ENCODE measurements around the gene BHLHA9. TPM values are rescaled to one million over a fixed set of nuclear protein-coding genes. Genes with fewer than 3 reads are reported as not detected.
"Not testable (repeated sequence)": the region's sequence is repeated elsewhere in the genome, so short reads cannot be mapped to it uniquely, and the experiment has no call there.

BHLHA9 gene
- total RNA-seq, 1 donor from 2014 or later, result not detected

GRCh38 chr17:1237471-1237870 is 32.8 kb upstream of the BHLHA9 start:
- intact Hi-C loops (cut with micrococcal nuclease), result no loop called here
- no peak for DNase-seq

GRCh38 chr17:1239210-1239609 is 31.0 kb upstream of the BHLHA9 start:
- Histone ChIP-seq H3K27ac (replicated peaks) (no peak overlapping the region), H3K9me3 (replicated peaks) (no peaks in the 10 kb centered on the region), H3K27me3 (ENCODE audit: low read depth) (peaks cover 18% of the 10 kb centered on the region), H3K4me1 (peaks cover 4% of the 10 kb centered on the region), H3K36me3 (no peaks in the 10 kb centered on the region), H3K4me3 (no peak overlapping the region)
- TF ChIP-seq CTCF (IDR thresholded peaks at IDR 0.05; ENCODE audit: borderline replicate concordance), result no peak
- DNase-seq, result no peak
- intact Hi-C loops (cut with micrococcal nuclease), result no loop called here

More at GRCh38 chr17:1237471-1237870, 32.8 kb upstream of the BHLHA9 start:
- Histone ChIP-seq H3K27me3 (ENCODE audit: low read depth) (peaks cover 29% of the 10 kb centered on the region), H3K4me1 (peaks cover 5% of the 10 kb centered on the region), H3K4me3 (no peak overlapping the region), H3K36me3 (no peaks in the 10 kb centered on the region), H3K27ac (replicated peaks) (no peak overlapping the region), H3K9me3 (replicated peaks) (no peaks in the 10 kb centered on the region)
- TF ChIP-seq CTCF (IDR thresholded peaks at IDR 0.05; ENCODE audit: borderline replicate concordance), result no peak

- intact Hi-C loops (cut with micrococcal nuclease); H3K27ac ChIP-seq (replicated peaks): not testable (repeated sequence)
These were observed 29.8 kb upstream of the BHLHA9 start for GRCh38 chr17:1240426-1240825.

GRCh38 chr17:1241929-1242328 is 28.3 kb upstream of the BHLHA9 start:
- H3K36me3 ChIP-seq, result no peaks in the 10 kb centered on the region
- no peak overlapping the region for H3K27ac ChIP-seq (replicated peaks)
- no peak for TF ChIP-seq CTCF (IDR thresholded peaks at IDR 0.05; ENCODE audit: borderline replicate concordance)
- DNase-seq, result no peak
- intact Hi-C loops (cut with micrococcal nuclease), result no loop called here
- peaks cover 18% of the 10 kb centered on the region for H3K27me3 ChIP-seq (ENCODE audit: low read depth)
- no peaks in the 10 kb centered on the region for H3K9me3 ChIP-seq (replicated peaks)
- H3K4me3 ChIP-seq, result no peak overlapping the region
- no peaks in the 10 kb centered on the region for H3K4me1 ChIP-seq

More at GRCh38 chr17:1240426-1240825, 29.8 kb upstream of the BHLHA9 start:
- not testable (repeated sequence) for H3K4me1 ChIP-seq; H3K36me3 ChIP-seq; H3K4me3 ChIP-seq; H3K9me3 ChIP-seq (replicated peaks); DNase-seq
- H3K27me3 ChIP-seq (ENCODE audit: low read depth), result peaks cover 18% of the 10 kb centered on the region

- DNase-seq, result no peak
- no peaks in the 10 kb centered on the region for H3K36me3 ChIP-seq
- peaks cover 6% of the 10 kb centered on the region for H3K9me3 ChIP-seq (replicated peaks)
- peaks cover 9% of the 10 kb centered on the region for H3K27me3 ChIP-seq (ENCODE audit: low read depth)
- H3K4me3 ChIP-seq, result no peak overlapping the region
- no peaks in the 10 kb centered on the region for H3K4me1 ChIP-seq
- no peak overlapping the region for H3K27ac ChIP-seq (replicated peaks)
- intact Hi-C loops (cut with micrococcal nuclease), result no loop called here
- no peak for TF ChIP-seq CTCF (IDR thresholded peaks at IDR 0.05; ENCODE audit: borderline replicate concordance)
These were observed 25.6 kb upstream of the BHLHA9 start for GRCh38 chr17:1244606-1245012.

DNA sequence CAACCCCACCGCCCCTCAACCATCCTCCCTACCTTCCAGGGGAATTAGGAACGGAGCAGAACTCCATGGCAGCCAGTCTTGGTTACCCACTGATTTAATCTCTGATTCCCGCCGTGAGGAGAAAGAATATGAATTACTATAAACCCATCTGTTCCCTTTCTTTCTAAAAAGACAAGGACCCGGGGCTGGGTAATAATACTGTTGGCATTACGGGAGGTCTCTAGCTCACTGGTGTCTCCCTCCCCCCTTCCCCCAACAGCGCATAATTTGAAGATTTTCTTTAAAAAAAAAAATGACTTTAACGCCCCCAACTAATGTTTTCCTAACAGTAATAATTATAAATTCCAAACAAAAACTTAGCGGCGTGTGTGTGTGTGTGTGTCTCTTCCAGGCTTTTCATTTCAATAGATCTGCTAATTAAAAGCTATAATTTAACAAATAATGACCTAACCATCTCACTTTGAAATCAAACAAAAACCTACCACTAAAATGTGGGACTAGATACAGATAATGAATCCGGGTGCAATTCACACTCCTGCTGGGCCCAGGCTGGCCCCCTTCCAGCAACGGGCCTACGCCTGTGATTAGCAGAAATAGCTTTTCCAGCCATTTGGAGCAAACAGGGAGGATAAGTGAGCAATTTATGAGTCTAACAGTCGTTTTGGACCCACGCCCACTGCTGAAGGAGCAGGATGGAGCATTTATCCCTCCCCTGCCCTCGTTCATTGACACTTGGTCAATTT is 18.2 kb upstream of the BHLHA9 start:
- no peak for TF ChIP-seq CTCF (IDR thresholded peaks at IDR 0.05; ENCODE audit: borderline replicate concordance)
- intact Hi-C loops (cut with micrococcal nuclease), result no loop called here
- Histone ChIP-seq H3K9me3 (replicated peaks) (peaks cover 6% of the 10 kb centered on the region), H3K36me3 (no peaks in the 10 kb centered on the region), H3K27me3 (ENCODE audit: low read depth) (no peaks in the 10 kb centered on the region), H3K4me3 (no peak overlapping the region), H3K27ac (replicated peaks) (peak overlapping the region; percentile 44), H3K4me1 (peaks cover 25% of the 10 kb centered on the region)
- DNase-seq, result peak; percentile 47

Data from left ventricle myocardium inferior (tissue), 1 donor.